LNCAP (cell line): ENCODE data around the gene OTOP2.

ENCODE experiments used
- TF ChIP-seq, protein P1 (sequence below): fragments of 450-650 bp; IDR thresholded peaks from 2 replicates; pipeline ENCODE4 v1.5.1; 2017; ENCODE audit warnings: mild to moderate bottlenecking

Gene OTOP2

GRCh38 chr17:74963656-74964055 lies 39.6 kb downstream of the OTOP2 start:
- TF ChIP-seq, protein P1, sequence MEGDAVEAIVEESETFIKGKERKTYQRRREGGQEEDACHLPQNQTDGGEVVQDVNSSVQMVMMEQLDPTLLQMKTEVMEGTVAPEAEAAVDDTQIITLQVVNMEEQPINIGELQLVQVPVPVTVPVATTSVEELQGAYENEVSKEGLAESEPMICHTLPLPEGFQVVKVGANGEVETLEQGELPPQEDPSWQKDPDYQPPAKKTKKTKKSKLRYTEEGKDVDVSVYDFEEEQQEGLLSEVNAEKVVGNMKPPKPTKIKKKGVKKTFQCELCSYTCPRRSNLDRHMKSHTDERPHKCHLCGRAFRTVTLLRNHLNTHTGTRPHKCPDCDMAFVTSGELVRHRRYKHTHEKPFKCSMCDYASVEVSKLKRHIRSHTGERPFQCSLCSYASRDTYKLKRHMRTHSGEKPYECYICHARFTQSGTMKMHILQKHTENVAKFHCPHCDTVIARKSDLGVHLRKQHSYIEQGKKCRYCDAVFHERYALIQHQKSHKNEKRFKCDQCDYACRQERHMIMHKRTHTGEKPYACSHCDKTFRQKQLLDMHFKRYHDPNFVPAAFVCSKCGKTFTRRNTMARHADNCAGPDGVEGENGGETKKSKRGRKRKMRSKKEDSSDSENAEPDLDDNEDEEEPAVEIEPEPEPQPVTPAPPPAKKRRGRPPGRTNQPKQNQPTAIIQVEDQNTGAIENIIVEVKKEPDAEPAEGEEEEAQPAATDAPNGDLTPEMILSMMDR: no peak

- TF ChIP-seq, protein P1: no peak
Observed at GRCh38 chr17:74964246-74964761, 40.2 kb downstream of the OTOP2 start.

DNA sequence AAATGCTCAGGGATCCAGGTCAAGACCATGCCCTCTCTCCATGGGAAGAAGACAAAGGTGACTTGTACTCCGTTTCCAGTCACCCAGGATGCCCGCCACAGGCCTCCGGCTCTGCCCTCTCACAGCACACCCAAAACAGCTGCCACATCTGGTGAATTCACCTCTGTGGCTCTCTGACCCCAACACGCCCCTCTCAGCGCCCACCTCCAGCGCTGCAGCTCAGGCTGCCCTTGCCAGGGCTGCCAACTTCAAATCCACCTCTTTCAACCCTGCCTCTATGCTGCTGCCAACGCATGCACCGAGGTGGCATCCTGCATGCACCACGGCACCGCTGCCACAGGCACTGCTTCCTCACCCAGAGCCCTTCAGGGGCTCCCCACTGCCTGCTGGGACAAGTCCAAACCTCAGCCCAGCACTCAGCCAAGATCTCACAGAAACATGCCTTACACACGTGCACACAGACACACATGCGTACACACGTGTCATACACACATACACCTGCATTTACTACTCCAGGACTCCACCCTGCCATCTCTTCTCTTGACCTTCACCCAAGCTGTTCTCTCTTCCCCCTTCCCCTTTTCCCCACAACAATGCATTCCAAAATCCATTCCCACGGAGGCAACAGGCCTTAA lies 41.0 kb downstream of the OTOP2 start:
- TF ChIP-seq, protein P1: no peak

DNA sequence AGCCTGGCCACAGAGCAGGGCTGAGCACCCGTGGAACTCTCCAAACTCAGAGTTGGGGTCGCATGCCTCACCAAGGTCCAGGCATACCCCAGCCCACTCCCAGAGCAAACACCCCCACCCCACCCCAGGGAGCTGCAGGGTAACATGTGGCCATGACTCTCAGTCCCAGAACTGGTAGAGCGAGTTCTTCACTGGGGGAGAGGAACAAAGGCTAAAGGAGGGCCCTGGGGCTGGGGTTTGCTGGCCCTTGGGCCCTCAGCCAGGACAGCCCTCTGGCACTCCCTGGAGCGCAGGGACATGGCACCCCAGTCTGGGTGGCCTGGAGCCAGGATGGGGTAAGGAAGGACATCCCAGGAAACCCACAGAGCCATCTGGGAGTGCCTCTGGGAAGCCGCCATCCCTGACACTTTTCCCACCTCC lies 44.3 kb downstream of the OTOP2 start:
- TF ChIP-seq, protein P1: no peak

DNA sequence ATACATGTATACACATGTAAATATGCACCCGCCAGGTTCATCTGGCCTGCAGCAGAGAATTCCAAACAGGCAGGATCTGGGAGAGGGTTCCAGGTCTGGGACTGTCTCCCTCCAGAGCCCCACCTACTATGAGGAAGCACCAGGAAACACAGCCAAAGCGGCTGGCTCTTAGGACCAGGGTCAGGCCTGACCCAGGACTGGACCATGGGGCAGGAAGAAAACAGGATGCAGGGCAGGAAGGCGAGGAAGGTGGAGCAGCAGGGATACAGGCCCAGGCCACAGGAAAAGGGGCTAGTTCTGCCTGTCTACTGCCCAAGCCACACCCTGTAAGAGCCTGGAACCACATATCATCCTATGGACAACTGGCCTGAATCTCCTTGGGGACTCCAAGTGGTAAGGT lies 46.3 kb downstream of the OTOP2 start:
- TF ChIP-seq, protein P1: no peak

GRCh38 chr17:74971069-74971841 lies 47.2 kb downstream of the OTOP2 start:
- TF ChIP-seq, protein P1: no peak

GRCh38 chr17:74971842-74972106 lies 47.7 kb downstream of the OTOP2 start:
- TF ChIP-seq, protein P1: no peak
